Measurements from ENCODE around the gene HTT. TPM values are rescaled to one million over a fixed set of nuclear protein-coding genes. Genes with fewer than 3 reads are reported as not detected.

Gene HTT
- polyA plus RNA-seq, 1 donor (not counting 4 experiments of a cell fraction or from before 2014, with no cell fraction given), result 16.2 TPM

DNA sequence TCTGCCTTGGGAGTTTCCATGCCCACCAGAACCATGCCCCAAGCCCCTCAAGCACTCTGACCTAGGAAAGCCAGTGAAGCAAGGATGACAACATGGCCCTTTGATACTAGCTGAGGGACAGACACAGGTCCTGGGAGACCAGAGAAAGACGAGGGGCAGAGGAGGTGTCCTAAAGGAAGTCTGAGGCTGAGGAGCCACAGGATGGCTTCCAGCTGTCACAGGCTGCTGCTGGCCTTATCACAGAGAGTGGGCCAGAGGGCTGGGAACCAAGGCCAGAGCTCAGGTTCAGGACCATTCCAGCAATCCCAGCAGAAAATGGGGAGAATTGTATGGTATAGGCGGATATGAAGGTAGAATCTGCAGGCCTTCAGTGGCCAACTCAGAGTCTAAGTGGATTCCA is 142.8 kb downstream of the HTT start:
- dilution Hi-C loops (cut with MboI; ENCODE audit: extremely low pct_ligation_motif_present, low sequenced_read_pairs), result no loop called here
- no peak for FAIRE-seq
- no peaks in the 10 kb centered on the region for H3K4me1 ChIP-seq (ENCODE audit: control insufficient read depth, extremely low read depth, insufficient read depth, low read length)
- no peaks in the 10 kb centered on the region for H3K9me3 ChIP-seq (ENCODE audit: control insufficient read depth, low read depth, low read length)
- no peaks in the 10 kb centered on the region for H3K27me3 ChIP-seq (ENCODE audit: control insufficient read depth, extremely low read depth, insufficient read depth, low read length)
- TF ChIP-seq EZH2 (IDR thresholded peaks at IDR 0.05; ENCODE audit: low read length), result no peak
- TF ChIP-seq, protein P1, sequence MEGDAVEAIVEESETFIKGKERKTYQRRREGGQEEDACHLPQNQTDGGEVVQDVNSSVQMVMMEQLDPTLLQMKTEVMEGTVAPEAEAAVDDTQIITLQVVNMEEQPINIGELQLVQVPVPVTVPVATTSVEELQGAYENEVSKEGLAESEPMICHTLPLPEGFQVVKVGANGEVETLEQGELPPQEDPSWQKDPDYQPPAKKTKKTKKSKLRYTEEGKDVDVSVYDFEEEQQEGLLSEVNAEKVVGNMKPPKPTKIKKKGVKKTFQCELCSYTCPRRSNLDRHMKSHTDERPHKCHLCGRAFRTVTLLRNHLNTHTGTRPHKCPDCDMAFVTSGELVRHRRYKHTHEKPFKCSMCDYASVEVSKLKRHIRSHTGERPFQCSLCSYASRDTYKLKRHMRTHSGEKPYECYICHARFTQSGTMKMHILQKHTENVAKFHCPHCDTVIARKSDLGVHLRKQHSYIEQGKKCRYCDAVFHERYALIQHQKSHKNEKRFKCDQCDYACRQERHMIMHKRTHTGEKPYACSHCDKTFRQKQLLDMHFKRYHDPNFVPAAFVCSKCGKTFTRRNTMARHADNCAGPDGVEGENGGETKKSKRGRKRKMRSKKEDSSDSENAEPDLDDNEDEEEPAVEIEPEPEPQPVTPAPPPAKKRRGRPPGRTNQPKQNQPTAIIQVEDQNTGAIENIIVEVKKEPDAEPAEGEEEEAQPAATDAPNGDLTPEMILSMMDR (optimal IDR thresholded peaks at IDR 0.05 in 1 of 3, IDR thresholded peaks at IDR 0.05 in 1 of 3, conservative IDR thresholded peaks at IDR 0.05 in 1 of 3; ENCODE audit: extremely low read depth in 1 of 3, insufficient read depth in 2 of 3, low read length in 3 of 3), result no peak
- H3K4me2 ChIP-seq (ENCODE audit: control insufficient read depth, extremely low read depth, insufficient read depth, low read depth, low read length), result no peak overlapping the region
- peaks cover 49 to 50% of the 10 kb centered on the region in 2 experiments for H3K36me3 ChIP-seq (ENCODE audit: control insufficient read depth in 2 of 2, extremely low read depth in 1 of 2, insufficient read depth in 2 of 2, low read length in 2 of 2)
- H3K9ac ChIP-seq (ENCODE audit: control insufficient read depth, extremely low read depth, insufficient read depth, low read length), result no peak overlapping the region
- no peaks in the 10 kb centered on the region for H3K79me2 ChIP-seq (ENCODE audit: control insufficient read depth, insufficient read depth, low read length)
- no peaks in the 10 kb centered on the region for H4K20me1 ChIP-seq (ENCODE audit: control insufficient read depth, extremely low read depth, insufficient read depth, low read length)
- no peak overlapping the region for H3K27ac ChIP-seq (ENCODE audit: control insufficient read depth, insufficient read depth, low read length)
- H3K4me3 ChIP-seq (ENCODE audit: control insufficient read depth in 2 of 3, extremely low read depth in 1 of 3, insufficient read depth in 2 of 3, low read depth in 1 of 3, low read length in 3 of 3), result no peak overlapping the region
- no peaks in the 10 kb centered on the region for H3K9me1 ChIP-seq (ENCODE audit: control insufficient read depth, extremely low read depth, insufficient read depth, low read length)
- H2AFZ ChIP-seq (ENCODE audit: control insufficient read depth, low read length), result no peak overlapping the region
- DNase-seq (ENCODE audit: low read depth, low spot score), result no peak

DNA sequence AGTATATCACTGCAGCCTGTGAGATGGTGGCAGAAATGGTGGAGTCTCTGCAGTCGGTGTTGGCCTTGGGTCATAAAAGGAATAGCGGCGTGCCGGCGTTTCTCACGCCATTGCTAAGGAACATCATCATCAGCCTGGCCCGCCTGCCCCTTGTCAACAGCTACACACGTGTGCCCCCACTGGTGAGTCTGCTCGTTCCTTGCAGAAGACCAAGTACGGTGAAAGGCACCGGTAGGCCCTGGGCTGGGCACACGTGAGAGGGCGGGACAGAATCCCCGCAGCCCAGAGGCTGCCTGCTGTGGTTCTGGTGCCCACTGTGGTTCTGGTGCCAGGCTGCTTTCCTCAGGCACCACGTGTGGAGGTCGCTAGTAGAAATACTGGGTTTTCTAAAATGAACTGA is 143.3 kb downstream of the HTT start:
- H3K9ac ChIP-seq (ENCODE audit: control insufficient read depth, extremely low read depth, insufficient read depth, low read length), result no peak overlapping the region
- H3K4me2 ChIP-seq (ENCODE audit: control insufficient read depth, extremely low read depth, insufficient read depth, low read depth, low read length), result no peak overlapping the region
- H4K20me1 ChIP-seq (ENCODE audit: control insufficient read depth, extremely low read depth, insufficient read depth, low read length), result no peaks in the 10 kb centered on the region
- no peak for FAIRE-seq
- no peak overlapping the region for H2AFZ ChIP-seq (ENCODE audit: control insufficient read depth, low read length)
- H3K9me1 ChIP-seq (ENCODE audit: control insufficient read depth, extremely low read depth, insufficient read depth, low read length), result no peaks in the 10 kb centered on the region
- H3K27ac ChIP-seq (ENCODE audit: control insufficient read depth, insufficient read depth, low read length), result no peak overlapping the region
- no peak for DNase-seq (ENCODE audit: low read depth, low spot score)
- H3K4me1 ChIP-seq (ENCODE audit: control insufficient read depth, extremely low read depth, insufficient read depth, low read length), result no peaks in the 10 kb centered on the region
- H3K4me3 ChIP-seq (ENCODE audit: control insufficient read depth in 2 of 3, extremely low read depth in 1 of 3, insufficient read depth in 2 of 3, low read depth in 1 of 3, low read length in 3 of 3), result no peak overlapping the region
- no peak for TF ChIP-seq EZH2 (IDR thresholded peaks at IDR 0.05; ENCODE audit: low read length)
- TF ChIP-seq, protein P1 (optimal IDR thresholded peaks at IDR 0.05 in 1 of 3, IDR thresholded peaks at IDR 0.05 in 1 of 3, conservative IDR thresholded peaks at IDR 0.05 in 1 of 3; ENCODE audit: extremely low read depth in 1 of 3, insufficient read depth in 2 of 3, low read length in 3 of 3), result no peak
- no peaks in the 10 kb centered on the region for H3K27me3 ChIP-seq (ENCODE audit: control insufficient read depth, extremely low read depth, insufficient read depth, low read length)
- dilution Hi-C loops (cut with MboI; ENCODE audit: extremely low pct_ligation_motif_present, low sequenced_read_pairs), result no loop called here
- H3K79me2 ChIP-seq (ENCODE audit: control insufficient read depth, insufficient read depth, low read length), result no peaks in the 10 kb centered on the region
- H3K9me3 ChIP-seq (ENCODE audit: control insufficient read depth, low read depth, low read length), result no peaks in the 10 kb centered on the region
- H3K36me3 ChIP-seq (ENCODE audit: control insufficient read depth in 2 of 2, extremely low read depth in 1 of 2, insufficient read depth in 2 of 2, low read length in 2 of 2), result peaks cover 47% of the 10 kb centered on the region in 2 experiments
